PC-3 (cell line): ENCODE measurements around the gene A3GALT2. TPM values are rescaled to one million over a fixed set of nuclear protein-coding genes. Genes with fewer than 3 reads are reported as not detected.

ENCODE experiments used
- ATAC-seq: fragments of 200-7000 bp; cut with Tn5 transposase; 2 replicates; pipeline ENCODE4 v1.9.1; 2020; ENCODE audit warnings: mild to moderate bottlenecking, moderate library complexity
- BruUV-seq: library from RNA; stranded (reverse); fragments of 400-500 nt; replicated peaks from 2 replicates; lab custom pipeline; 2021; lab: Mats Ljungman, UMichigan
- CTCF ChIA-PET: fragments of 300-600 bp; sonication (Branson Sonifier 250); formaldehyde crosslinking; loops from one replicate; lab custom pipeline; 2022; ENCODE audit warnings: antibody characterized with exemption; lab: Charles Lee
- POLR2A ChIA-PET: fragments of 300-600 bp; sonication (Branson Sonifier 250); formaldehyde crosslinking; loops from one replicate; lab custom pipeline; 2022; ENCODE audit warnings: antibody characterized with exemption; ENCODE audit not compliant: unreplicated experiment; lab: Charles Lee
- DNase-seq: peaks from one replicate; pipeline ENCODE4 v3.0.0-alpha.2; 2015
- H2AFZ ChIP-seq: fragments of 300-600 bp; sonication (generic); 2 replicates; pipeline ENCODE4 v1.6.0; 2016; ENCODE audit warnings: antibody characterized with exemption, low read length
- H3F3A ChIP-seq: fragments of 300-600 bp; sonication (generic); one replicate; pipeline ENCODE4 v1.6.0; 2017; ENCODE audit warnings: antibody characterized with exemption, low read length, control low read depth, mild to moderate bottlenecking; ENCODE audit not compliant: unreplicated experiment
- H3K27ac ChIP-seq: fragments of 300-600 bp; sonication (generic); 2 replicates; pipeline ENCODE4 v1.5.1; 2016; ENCODE audit warnings: mild to moderate bottlenecking, low read length
- H3K27me3 ChIP-seq: fragments of 300-600 bp; sonication (generic); 2 replicates; pipeline ENCODE4 v1.6.1; 2016; ENCODE audit warnings: low read length, mixed read lengths
- H3K36me3 ChIP-seq: fragments of 300-600 bp; sonication (generic); 2 replicates; pipeline ENCODE4 v1.6.1; 2016; ENCODE audit warnings: low read depth, mixed run types, low read length, mixed read lengths
- H3K4me1 ChIP-seq: fragments of 300-600 bp; sonication (generic); 2 replicates; pipeline ENCODE4 v1.5.1; 2016; ENCODE audit warnings: low read length; ENCODE audit not compliant: insufficient read depth
- H3K4me2 ChIP-seq: fragments of 300-600 bp; sonication (generic); 2 replicates; pipeline ENCODE4 v1.6.0; 2016; ENCODE audit warnings: low read length
- H3K4me3 ChIP-seq: fragments of 300-600 bp; sonication (generic); 2 replicates; pipeline ENCODE4 v1.5.1; 2016; ENCODE audit warnings: mild to moderate bottlenecking, low read length, mixed read lengths
- H3K79me2 ChIP-seq: fragments of 300-600 bp; sonication (generic); 2 replicates; pipeline ENCODE4 v1.6.1; 2017; ENCODE audit warnings: low read length, mixed read lengths
- H3K9ac ChIP-seq: fragments of 300-600 bp; sonication (generic); 2 replicates; pipeline ENCODE4 v1.6.0; 2016; ENCODE audit warnings: mild to moderate bottlenecking, low read length
- H3K9me2 ChIP-seq: fragments of 300-600 bp; sonication (generic); replicated peaks from 2 replicates; pipeline ENCODE4 v1.6.1; 2016; ENCODE audit warnings: mixed run types, low read length, mixed read lengths
- H3K9me3 ChIP-seq: fragments of 300-600 bp; sonication (generic); 2 replicates; pipeline ENCODE4 v1.6.1; 2016; ENCODE audit warnings: low read length, mixed read lengths
- H4K20me1 ChIP-seq: fragments of 300-600 bp; sonication (generic); 2 replicates; pipeline ENCODE4 v1.6.1; 2016; ENCODE audit warnings: low read length, mixed read lengths
- EZH2 ChIP-seq: fragments of 300-600 bp; sonication (generic); IDR thresholded peaks from one replicate; pipeline ENCODE4 v1.6.1; 2017; ENCODE audit warnings: antibody characterized with exemption, mild to moderate bottlenecking, low read length; ENCODE audit not compliant: unreplicated experiment
- EZH2phosphoT487 ChIP-seq: fragments of 300-600 bp; sonication (generic); IDR thresholded peaks from 2 replicates; pipeline ENCODE4 v1.6.1; 2018; ENCODE audit warnings: mild to moderate bottlenecking, antibody characterized with exemption, low read length, borderline replicate concordance
- intact Hi-C: fragments of 100-400 bp; cut with micrococcal nuclease; formaldehyde crosslinking; loops from 2 replicates; pipeline ENCODE4 v1.9.0; 2023
- total RNA-seq: library from RNA; depleted of rRNA; stranded (reverse); fragments of >200 nt; gene quantifications from 2 replicates; pipeline ENCODE4 v1.2.3, GENCODE V29; 2014
- TF ChIP-seq, protein P1 (sequence below): fragments of 300-600 bp; sonication (generic); conservative IDR thresholded peaks from 2 replicates; pipeline ENCODE4 v1.5.1; 2017; ENCODE audit warnings: antibody characterized with exemption, low read depth, mild to moderate bottlenecking, low read length

Gene A3GALT2
- total RNA-seq, 1 experiment from 2014 or later = not detected

DNA sequence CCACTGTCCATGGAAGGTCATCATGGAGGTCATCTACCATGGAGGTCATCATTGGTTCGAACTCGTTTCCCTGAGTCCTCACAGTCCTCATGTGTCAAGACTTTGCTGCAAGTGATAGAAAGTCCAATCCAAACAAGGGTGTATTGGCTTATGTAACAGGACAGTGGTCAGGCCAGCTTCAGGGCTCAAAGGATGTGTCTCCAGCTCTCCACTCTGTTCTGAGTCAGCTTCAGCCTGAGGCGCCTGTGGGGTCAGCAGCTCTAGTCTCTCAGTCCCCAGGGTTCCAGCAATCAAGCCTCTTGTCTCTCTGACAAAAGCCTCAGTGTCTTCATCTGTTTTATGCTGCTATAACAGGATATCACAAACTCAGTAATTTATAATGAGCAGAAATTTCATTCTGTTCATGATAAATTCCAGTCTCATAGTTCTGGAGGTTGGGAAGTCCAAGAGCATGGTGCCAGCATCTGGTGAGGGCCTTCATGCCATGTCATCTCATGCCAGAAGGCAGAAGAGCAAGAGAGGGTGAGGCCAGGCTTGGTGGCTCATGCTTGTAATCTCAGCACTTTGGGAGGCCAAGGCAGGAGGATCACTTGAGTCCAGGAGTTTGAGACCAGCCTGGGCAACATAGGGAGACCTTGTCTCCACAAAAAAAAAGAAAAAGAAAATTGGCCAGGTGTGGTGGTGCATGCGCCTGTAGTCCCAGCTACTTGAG, 19.5 kb downstream of the A3GALT2 start:
- POLR2A ChIA-PET = no interaction called here
- no peak for ATAC-seq
- CTCF ChIA-PET = no interaction called here

DNA sequence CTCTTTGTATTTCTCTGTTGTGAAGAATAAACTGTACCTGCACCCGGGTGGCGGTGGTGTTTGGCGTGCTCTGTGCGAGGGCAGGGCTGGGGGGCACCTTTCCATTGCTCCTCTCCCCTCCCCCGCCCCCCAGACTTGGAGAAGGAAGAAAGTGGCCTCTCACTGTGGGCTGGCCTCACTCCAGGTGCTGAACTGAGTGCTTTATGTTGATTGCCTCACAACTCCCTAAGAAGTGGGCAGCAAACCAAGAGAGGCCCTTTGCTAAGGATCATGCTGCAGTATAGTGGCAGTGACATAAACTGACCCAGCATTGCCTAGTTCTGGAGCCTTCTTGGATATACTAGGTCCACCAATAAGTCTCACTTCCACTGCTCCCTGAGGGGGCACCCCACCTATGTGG, 20.2 kb downstream of the A3GALT2 start:
- Histone ChIP-seq H3K4me2 (no peak overlapping the region), H4K20me1 (no peaks in the 10 kb centered on the region), H3K4me1 (no peaks in the 10 kb centered on the region), H3K9me2 (no peaks in the 10 kb centered on the region), H3K9ac (no peak overlapping the region), H2AFZ (no peak overlapping the region), H3K27me3 (no peaks in the 10 kb centered on the region), H3K79me2 (no peaks in the 10 kb centered on the region), H3F3A (no peaks in the 10 kb centered on the region), H3K36me3 (no peaks in the 10 kb centered on the region; the same call in 1 of the 2 replicates), H3K9me3 (no peaks in the 10 kb centered on the region), H3K27ac (no peak overlapping the region), H3K4me3 (no peak overlapping the region)
- ATAC-seq (no peak), DNase-seq (no peak)
- ChIA-PET POLR2A (no interaction called here), CTCF (no interaction called here)
- TF ChIP-seq, protein P1, sequence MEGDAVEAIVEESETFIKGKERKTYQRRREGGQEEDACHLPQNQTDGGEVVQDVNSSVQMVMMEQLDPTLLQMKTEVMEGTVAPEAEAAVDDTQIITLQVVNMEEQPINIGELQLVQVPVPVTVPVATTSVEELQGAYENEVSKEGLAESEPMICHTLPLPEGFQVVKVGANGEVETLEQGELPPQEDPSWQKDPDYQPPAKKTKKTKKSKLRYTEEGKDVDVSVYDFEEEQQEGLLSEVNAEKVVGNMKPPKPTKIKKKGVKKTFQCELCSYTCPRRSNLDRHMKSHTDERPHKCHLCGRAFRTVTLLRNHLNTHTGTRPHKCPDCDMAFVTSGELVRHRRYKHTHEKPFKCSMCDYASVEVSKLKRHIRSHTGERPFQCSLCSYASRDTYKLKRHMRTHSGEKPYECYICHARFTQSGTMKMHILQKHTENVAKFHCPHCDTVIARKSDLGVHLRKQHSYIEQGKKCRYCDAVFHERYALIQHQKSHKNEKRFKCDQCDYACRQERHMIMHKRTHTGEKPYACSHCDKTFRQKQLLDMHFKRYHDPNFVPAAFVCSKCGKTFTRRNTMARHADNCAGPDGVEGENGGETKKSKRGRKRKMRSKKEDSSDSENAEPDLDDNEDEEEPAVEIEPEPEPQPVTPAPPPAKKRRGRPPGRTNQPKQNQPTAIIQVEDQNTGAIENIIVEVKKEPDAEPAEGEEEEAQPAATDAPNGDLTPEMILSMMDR = no peak
- no peak for TF ChIP-seq EZH2
- no peak for TF ChIP-seq EZH2phosphoT487
- intact Hi-C loops = no loop called here
- BruUV-seq = no TSS peak

More for the DNA sequence above, 19.5 kb downstream of the A3GALT2 start:
- Histone ChIP-seq H3K4me2 (no peak overlapping the region), H3K4me3 (no peak overlapping the region), H3K9ac (no peak overlapping the region), H3K27me3 (no peaks in the 10 kb centered on the region), H3K9me3 (no peaks in the 10 kb centered on the region), H4K20me1 (no peaks in the 10 kb centered on the region), H3K79me2 (no peaks in the 10 kb centered on the region), H3F3A (no peaks in the 10 kb centered on the region), H3K27ac (no peak overlapping the region), H3K4me1 (no peaks in the 10 kb centered on the region), H3K9me2 (no peaks in the 10 kb centered on the region), H2AFZ (no peak overlapping the region), H3K36me3 (no peaks in the 10 kb centered on the region; the same call in 1 of the 2 replicates)
- TF ChIP-seq EZH2phosphoT487 (no peak), EZH2 (no peak)
- TF ChIP-seq, protein P1 = no peak
- no TSS peak for BruUV-seq
- intact Hi-C loops = no loop called here
- no peak for DNase-seq

DNA sequence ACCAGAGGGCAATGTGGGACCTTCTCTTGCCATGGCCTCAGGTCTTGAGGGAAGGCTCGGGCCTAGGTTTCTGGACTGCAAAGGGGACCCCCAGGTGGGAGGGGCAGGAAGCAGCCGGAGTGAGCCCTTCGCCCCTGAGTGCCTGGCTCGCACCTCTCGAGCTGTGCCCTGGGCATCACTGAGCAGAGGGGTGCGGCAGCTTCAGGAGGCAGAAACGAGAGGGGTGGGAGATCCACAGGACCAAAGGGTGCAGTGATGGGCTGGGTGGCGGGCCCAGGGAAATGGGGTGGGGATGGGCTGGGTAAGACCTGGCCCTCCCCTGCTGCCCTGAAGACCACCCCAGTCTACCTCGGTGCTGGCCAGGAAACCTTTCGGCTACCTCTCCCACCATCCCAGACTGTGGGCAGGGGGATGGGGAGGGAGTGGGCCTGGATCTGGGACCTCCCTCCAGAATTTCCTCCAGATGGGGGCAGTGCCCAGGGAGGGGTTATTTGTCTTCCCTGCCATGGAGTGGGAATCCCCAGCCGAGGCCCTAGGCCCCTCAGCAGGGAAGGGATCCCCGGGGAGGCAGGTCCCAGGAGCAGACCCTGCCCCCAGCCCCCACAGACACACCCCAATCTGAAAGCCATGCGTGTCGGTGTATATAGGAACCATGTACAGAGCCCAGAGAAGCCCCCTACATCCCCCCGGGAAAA, 21.3 kb downstream of the A3GALT2 start:
- POLR2A ChIA-PET = no interaction called here
- BruUV-seq = TSS peak; percentile 38
- ATAC-seq (no peak), DNase-seq (no peak)
- Histone ChIP-seq H3K27ac (no peak overlapping the region), H3K9me2 (no peaks in the 10 kb centered on the region), H3K4me3 (no peak overlapping the region), H3K9ac (no peak overlapping the region), H3F3A (no peaks in the 10 kb centered on the region), H2AFZ (no peak overlapping the region), H3K79me2 (no peaks in the 10 kb centered on the region), H4K20me1 (no peaks in the 10 kb centered on the region), H3K4me2 (no peak overlapping the region), H3K27me3 (no peaks in the 10 kb centered on the region), H3K4me1 (no peaks in the 10 kb centered on the region), H3K36me3 (no peaks in the 10 kb centered on the region; the same call in 1 of the 2 replicates), H3K9me3 (no peaks in the 10 kb centered on the region)
- intact Hi-C loops = no loop called here
- CTCF ChIA-PET = no interaction called here
- TF ChIP-seq EZH2 (no peak), EZH2phosphoT487 (no peak)
- TF ChIP-seq, protein P1 = no peak
